A549 (cell line): ENCODE results near the gene TPM2. TPM values are rescaled to one million over a fixed set of nuclear protein-coding genes. Genes with fewer than 3 reads are reported as not detected.
"Not testable (repeated sequence)": the region's sequence is repeated elsewhere in the genome, so short reads cannot be mapped to it uniquely, and the experiment has no call there.

Source experiments
- ATAC-seq, 2 experiments: fragments of 200-7000 bp in 1 of 2; fragments of >200 bp in 1 of 2; cut with Nextera tagmentation in 1 of 2; cut with Tn5 transposase in 1 of 2; 3 replicates each; pipeline versions ENCODE4 v1.8.0 to v1.9.1; 2018 to 2020; ENCODE audit warnings: mild to moderate bottlenecking in 1 of 2, moderate library complexity in 1 of 2
- CTCF ChIA-PET: fragments of 300-600 bp; sonication (Branson Sonifier 250); formaldehyde crosslinking; extraction: SDS; loops from one replicate; lab custom pipeline; 2021; ENCODE audit warnings: antibody characterized with exemption, inconsistent platforms; lab: Yijun Ruan, JAX
- POLR2A ChIA-PET: fragments of 350-600 bp; formaldehyde crosslinking; extraction: SDS; loops from one replicate; lab custom pipeline; 2021; ENCODE audit warnings: antibody characterized with exemption, inconsistent platforms; lab: Yijun Ruan, JAX
- DNase-seq, 2 experiments: peaks; one replicate each; pipeline versions ENCODE4 v3.0.0 to v3.0.0-alpha.2; 2011 to 2016; ENCODE audit warnings: low read depth in 1 of 2, low spot score in 1 of 2
- FAIRE-seq: peaks from 2 replicates; lab custom pipeline; 2011; peaks lifted over from hg19 to GRCh38; lab: Jason Lieb, UNC
- H3K27ac ChIP-seq, 2 experiments: fragments of >200 bp; sonication (Bioruptor Twin); formaldehyde crosslinking; 3 replicates each; pipeline ENCODE4 v1.5.1; 2016 to 2017
- H3K4me1 ChIP-seq: fragments of >200 bp; sonication (Bioruptor Twin); formaldehyde crosslinking; 3 replicates; pipeline ENCODE4 v1.6.1; 2016
- H3K4me2 ChIP-seq: fragments of >200 bp; sonication (Bioruptor Twin); formaldehyde crosslinking; 3 replicates; pipeline ENCODE4 v1.6.1; 2016
- H3K4me3 ChIP-seq: fragments of >200 bp; sonication (Bioruptor Twin); formaldehyde crosslinking; 3 replicates; pipeline ENCODE4 v1.5.1; 2016
- H3K9me3 ChIP-seq: fragments of >200 bp; sonication (Bioruptor Twin); formaldehyde crosslinking; 3 replicates; pipeline ENCODE4 v1.6.1; 2016
- ATOH8 ChIP-seq: fragments of 250-450 bp; sonication (Bioruptor Pico); IDR thresholded peaks from 2 replicates; pipeline ENCODE4 v1.5.0; 2020; ENCODE audit warnings: low read depth, mild to moderate bottlenecking, moderate library complexity
- BHLHE40 ChIP-seq: IDR thresholded peaks from 2 replicates; pipeline ENCODE4 v1.6.1; 2012; ENCODE audit warnings: low read depth, low read length, inconsistent platforms
- ELK1 ChIP-seq: fragments of 150-350 bp; IDR thresholded peaks from 2 replicates; pipeline ENCODE4 v1.6.1; 2014; ENCODE audit warnings: low read depth, mild to moderate bottlenecking, low read length
- ESRRA ChIP-seq: fragments of 150-350 bp; IDR thresholded peaks from 2 replicates; pipeline ENCODE4 v1.6.1; 2014; ENCODE audit warnings: mild to moderate bottlenecking, low read length, borderline replicate concordance
- FOXS1 ChIP-seq: fragments of 250-450 bp; sonication (Bioruptor Pico); IDR thresholded peaks from 2 replicates; pipeline ENCODE4 v1.5.0; 2020; ENCODE audit warnings: mild to moderate bottlenecking, moderate library complexity
- HMGXB4 ChIP-seq: fragments of 250-450 bp; sonication (Bioruptor Pico); IDR thresholded peaks from 2 replicates; pipeline ENCODE4 v1.5.0; 2021; ENCODE audit warnings: mild to moderate bottlenecking, moderate library complexity, borderline replicate concordance
- HOXB13 ChIP-seq: fragments of 250-450 bp; sonication (Bioruptor Pico); IDR thresholded peaks from 2 replicates; pipeline ENCODE4 v1.5.0; 2020; ENCODE audit warnings: low read depth, mild to moderate bottlenecking, moderate library complexity
- MYC ChIP-seq: IDR thresholded peaks from 2 replicates; pipeline ENCODE4 v1.6.1; 2012; ENCODE audit warnings: mild to moderate bottlenecking, inconsistent platforms, low read length, improper control_type of control experiment, borderline replicate concordance
- PBX3 ChIP-seq: IDR thresholded peaks from 2 replicates; pipeline ENCODE4 v1.6.1; 2012
- RAD21 ChIP-seq, 2 experiments: fragments of >200 bp in 1 of 2; sonication (Bioruptor Twin) in 1 of 2; formaldehyde crosslinking in 1 of 2; IDR thresholded peaks in 1 of 2; conservative IDR thresholded peaks in 1 of 2; 2 replicates in 1 of 2; 3 replicates in 1 of 2; pipeline ENCODE4 v1.6.1; 2012 to 2018; ENCODE audit warnings: inconsistent platforms in 1 of 2
- RARB ChIP-seq: fragments of 250-450 bp; sonication (Bioruptor Pico); IDR thresholded peaks from 2 replicates; pipeline ENCODE4 v1.8.0; 2021; ENCODE audit warnings: mild to moderate bottlenecking, moderate library complexity
- RCOR1 ChIP-seq: fragments of 150-350 bp; IDR thresholded peaks from 2 replicates; pipeline ENCODE4 v1.6.1; 2014; ENCODE audit warnings: antibody characterized with exemption, low read length, low read depth
- REST ChIP-seq: fragments of 200-600 bp; sonication (generic); IDR thresholded peaks from 2 replicates; pipeline ENCODE4 v1.6.1; 2016; ENCODE audit warnings: antibody characterized with exemption, mild to moderate bottlenecking, moderate library complexity
- ZSCAN20 ChIP-seq: fragments of 250-450 bp; sonication (Bioruptor Pico); IDR thresholded peaks from 2 replicates; pipeline ENCODE4 v1.8.0; 2022; ENCODE audit warnings: mild to moderate bottlenecking, moderate library complexity
- WGBS: methylation state at CpG from one replicate; pipeline ENCODE4 v1.1.6; 2017; ENCODE audit errors: missing lambda C conversion rate; 5-methylcytosine and 5-hydroxymethylcytosine counted together
- polyA plus RNA-seq, 4 experiments: library from polyadenylated mRNA; depleted of rRNA in 3 of 4; stranded (reverse); fragments of >200 nt; fragmentation: RNase III in 1 of 4; extraction: RNeasy Plus Mini Kit Qiagen cat#74134 plus additional on column Dnase treatment in 1 of 4; gene quantifications; 2 replicates in 3 of 4; 3 replicates in 1 of 4; pipeline ENCODE4 v1.2.3, GENCODE V29; 2011 to 2017

The TPM2 gene
- polyA plus RNA-seq, 2 of the 4 experiments (the other 2 are of a cell fraction) = 281 to 956 TPM

- no peak for TF ChIP-seq HMGXB4
- no peak for TF ChIP-seq FOXS1 (CRISPR knock-in tag)
- no peak for TF ChIP-seq HOXB13 (CRISPR knock-in tag)
- no peak for TF ChIP-seq ELK1
- TF ChIP-seq RARB (CRISPR knock-in tag) = no peak
- no peak for TF ChIP-seq ATOH8 (CRISPR knock-in tag)
Observed at GRCh38 chr9:35646153-35646532, 43.6 kb downstream of the TPM2 start (continued).

- not testable (repeated sequence) for FAIRE-seq
- 90% methylated on average over 10 of the region's 10 CpGs for WGBS
Observed at GRCh38 chr9:35645736-35646135, 44.0 kb downstream of the TPM2 start.

GRCh38 chr9:35643046-35643445 lies 46.7 kb downstream of the TPM2 start:
- no peak overlapping the region for H3K4me3 ChIP-seq
- POLR2A ChIA-PET = interaction anchor here (0.7 kb wide), 1 partner anchor 14 kb away, joined by 5 read pairs; no protein-coding TSS in a partner anchor
- no peak overlapping the region for H3K4me2 ChIP-seq
- H3K4me1 ChIP-seq = peaks cover 9% of the 10 kb centered on the region
- H3K9me3 ChIP-seq = no peaks in the 10 kb centered on the region
- FAIRE-seq (no peak), DNase-seq (no peak)
- 83% methylated on average over 12 of the region's 12 CpGs for WGBS
- TF ChIP-seq MYC (no peak), REST (no peak), RCOR1 (no peak), ESRRA (no peak), ZSCAN20 (CRISPR knock-in tag) (no peak), BHLHE40 (no peak), RAD21 (conservative IDR thresholded peaks at IDR 0.05 in 1 of 2, IDR thresholded peaks at IDR 0.05 in 1 of 2) (no peak), PBX3 (no peak)
- TF ChIP-seq, all 56 proteins: peak for 0
- H3K27ac ChIP-seq = no peak overlapping the region
- CTCF ChIA-PET = interaction anchor here (1.3 to 1.5 kb wide), 3 partner anchors 10 to 39 kb away, joined by 3 read pairs; no protein-coding TSS in a partner anchor
- ATAC-seq = no peak

More at GRCh38 chr9:35645736-35646135, 44.0 kb downstream of the TPM2 start:
- not testable (repeated sequence) for H3K4me3 ChIP-seq, H3K9me3 ChIP-seq, H3K4me1 ChIP-seq, ATAC-seq, DNase-seq
- H3K27ac ChIP-seq = peak overlapping the region in 1 of 2 experiments; percentile 92; a peak in 1 of 6 replicates
- POLR2A ChIA-PET = interaction anchor here (0.7 to 1.4 kb wide), 3 partner anchors 12 to 19 kb away, joined by 3 to 4 read pairs (median 3); partner anchors contain the start of genes ARHGEF39, CCDC107 and RMRP
- H3K4me2 ChIP-seq = peak overlapping the region; percentile 100
- CTCF ChIA-PET = interaction anchor here (0.7 to 5.9 kb wide), 31 partner anchors 10 to 975 kb away, joined by 3 to 135 read pairs (median 6); partner anchors contain the start of genes ARHGEF39, CCDC107, CREB3 and GBA2

GRCh38 chr9:35641478-35641877 lies 48.2 kb downstream of the TPM2 start:
- CTCF ChIA-PET = interaction anchor here (1.6 kb wide), 1 partner anchor 16 kb away, joined by 6 read pairs; the partner anchor contains the start of genes CCDC107 and RMRP
- 95% methylated on average over 3 of the region's 3 CpGs for WGBS
- ATAC-seq, H3K4me2 ChIP-seq, H3K4me3 ChIP-seq, POLR2A ChIA-PET, H3K27ac ChIP-seq, H3K9me3 ChIP-seq, FAIRE-seq, DNase-seq, H3K4me1 ChIP-seq: not testable (repeated sequence)

GRCh38 chr9:35640431-35640830 lies 49.3 kb downstream of the TPM2 start:
- CTCF ChIA-PET = interaction anchor here (1.3 to 1.6 kb wide), 6 partner anchors 11 to 56 kb away, joined by 3 to 6 read pairs (median 4); partner anchors contain the start of genes ARHGEF39, CCDC107 and RMRP
- H3K9me3 ChIP-seq, H3K27ac ChIP-seq, ATAC-seq, H3K4me1 ChIP-seq, DNase-seq, H3K4me2 ChIP-seq, FAIRE-seq, POLR2A ChIA-PET, H3K4me3 ChIP-seq: not testable (repeated sequence)
- WGBS = 90% methylated on average over 15 of the region's 15 CpGs
